Left renal pelvis (tissue), 4 donors: Measurements from ENCODE around the gene DPH7. TPM values are rescaled to one million over a fixed set of nuclear protein-coding genes. Genes with fewer than 3 reads are reported as not detected.

Source experiments
- polyA plus RNA-seq, 4 donors: library from polyadenylated mRNA; unstranded; fragments of 120-200 nt; gene quantifications; one replicate each; pipeline ENCODE4 v1.2.1, GENCODE V29; 2013; ENCODE audit not compliant: insufficient read length in 4 of 4

The DPH7 gene
- polyA plus RNA-seq, 4 donors, result 35.3 to 69.8 (median 41.6) TPM

Other genes with a start within 250 kb of the DPH7 start
- gene EXD3, start 155.8 kb downstream of the DPH7 start, polyA plus RNA-seq, result 10 to 100 TPM in 2 of 4 donors, 1 to 10 TPM in 2; 8.4 to 26.9 (median 11.4) TPM
- gene NOXA1, start 155.5 kb downstream of the DPH7 start, polyA plus RNA-seq, result 10 to 100 TPM in 1 of 4 donors, 1 to 10 TPM in 3; 2.5 to 10.9 (median 4.3) TPM
- under 1 TPM; 0.20 to 0.70 (median 0.32) TPM for gene ENTPD8, start 137.6 kb downstream of the DPH7 start, polyA plus RNA-seq
- 10 to 100 TPM; 40.4 to 51.3 (median 46.4) TPM for gene NSMF, start 119.6 kb downstream of the DPH7 start, polyA plus RNA-seq
- 1 to 10 TPM; 1.4 to 4.6 (median 2.8) TPM for gene PNPLA7, start 28.5 kb downstream of the DPH7 start, polyA plus RNA-seq
- gene MRPL41, start 27.0 kb downstream of the DPH7 start, polyA plus RNA-seq, result 10 to 100 TPM; 11.7 to 30.7 (median 16.4) TPM
- 10 to 100 TPM; 18.9 to 27.5 (median 20.5) TPM for gene ZMYND19, start 11.6 kb upstream of the DPH7 start, polyA plus RNA-seq
- gene ARRDC1, start 26.8 kb upstream of the DPH7 start, polyA plus RNA-seq, result 10 to 100 TPM; 17.6 to 45.0 (median 26.7) TPM
- 10 to 100 TPM; 61.2 to 81.3 (median 72.9) TPM for gene EHMT1, start 40.1 kb upstream of the DPH7 start, polyA plus RNA-seq